ENCODE data around the gene VAMP7. TPM values are rescaled to one million over a fixed set of nuclear protein-coding genes. Genes with fewer than 3 reads are reported as not detected.
"Not testable (repeated sequence)": the region's sequence is repeated elsewhere in the genome, so short reads cannot be mapped to it uniquely, and the experiment has no call there.

VAMP7 gene, protein sequence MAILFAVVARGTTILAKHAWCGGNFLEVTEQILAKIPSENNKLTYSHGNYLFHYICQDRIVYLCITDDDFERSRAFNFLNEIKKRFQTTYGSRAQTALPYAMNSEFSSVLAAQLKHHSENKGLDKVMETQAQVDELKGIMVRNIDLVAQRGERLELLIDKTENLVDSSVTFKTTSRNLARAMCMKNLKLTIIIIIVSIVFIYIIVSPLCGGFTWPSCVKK
- 10 to 100 TPM; 38.3 to 39.4 TPM for total RNA-seq
- 10 to 100 TPM; 38.3 to 53.2 TPM for polyA plus RNA-seq
- long read RNA-seq, donor 1, transcript VAMP7-206 (7 exons, 696 nt): minor isoform, 7 of 113 reads
- long read RNA-seq, donor 1, transcript VAMP7-205 (8 exons, 742 nt): minor isoform, 5 of 113 reads
- long read RNA-seq, donor 1, transcript VAMP7-202 (8 exons, 2,646 nt): major isoform, 83 of 113 reads
- long read RNA-seq, donor 1, partial matches to known transcripts: 5 of 113 reads
- long read RNA-seq, donor 1, other reads (novel, unspliced or antisense): 12 of 113 reads
- long read RNA-seq, donor 2, transcript VAMP7-202 (8 exons, 2,646 nt): major isoform, 25 of 34 reads
- long read RNA-seq, donor 2, partial matches to known transcripts: 1 of 34 reads
- long read RNA-seq, donor 2, other reads (novel, unspliced or antisense): 4 of 34 reads

DNA sequence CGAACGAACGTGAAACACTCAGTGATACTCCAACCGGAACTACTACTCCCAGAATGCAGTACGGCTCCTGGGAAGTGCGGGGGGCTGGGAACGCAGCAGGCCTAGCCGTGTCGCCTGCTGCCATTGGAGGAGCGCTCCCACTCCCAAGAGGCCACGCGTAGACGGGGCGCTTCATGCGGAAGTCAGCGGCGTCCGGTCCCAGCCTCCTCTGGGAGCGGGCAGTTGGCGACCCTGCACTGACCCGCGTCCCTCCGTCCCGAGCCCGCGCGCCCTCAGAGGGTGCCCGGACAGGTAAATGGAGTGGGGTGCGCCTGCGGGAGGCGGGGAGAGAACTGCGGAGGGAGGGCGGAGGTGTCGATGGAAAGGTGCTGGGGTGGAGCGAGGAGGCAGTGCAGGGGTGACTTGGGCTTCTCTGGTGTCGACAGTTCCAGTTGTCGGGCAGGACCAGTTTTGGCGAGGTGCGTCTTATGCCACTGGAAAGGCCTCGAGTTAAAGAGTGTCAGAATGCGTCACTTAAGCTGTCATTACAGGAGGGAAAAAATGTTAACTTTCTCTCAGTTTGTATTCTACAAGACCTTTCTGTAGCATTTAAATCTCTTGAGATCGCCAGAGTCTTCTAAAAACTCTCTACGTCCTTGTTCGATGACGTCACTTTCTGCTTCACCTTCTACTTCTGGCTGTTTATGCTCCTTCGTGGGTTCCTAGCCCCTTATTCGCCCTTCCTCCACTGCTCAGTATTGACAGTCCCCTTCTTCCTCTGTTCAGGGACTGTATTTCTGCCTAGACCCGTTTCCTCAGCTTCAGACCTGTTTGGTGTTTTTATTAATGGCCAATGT, at the start of gene VAMP7:
VAMP7 (plus strand) TSS at position 188 of the 836 bp plus-strand sequence. CDS start 8,122 bp downstream, outside the sequence.
- Histone ChIP-seq H3K9me3 (ENCODE audit: control insufficient read depth, low read length) (no peaks in the 10 kb centered on the region), H3K4me1 (ENCODE audit: control insufficient read depth in 1 of 2, insufficient read depth in 2 of 2, low read length in 2 of 2) (no peaks in the 10 kb centered on the region), H3K36me3 (ENCODE audit: control insufficient read depth in 1 of 2, insufficient read depth in 2 of 2, low read length in 1 of 2) (no peaks in the 10 kb centered on the region), H3K27ac (ENCODE audit: low read depth in 1 of 2, low read length in 2 of 2) (peak within 1 kb of the TSS in 1 of 2 donors; percentile 6), H3K27me3 (ENCODE audit: control insufficient read depth in 1 of 2, insufficient read depth in 2 of 2, low read length in 1 of 2) (no peaks in the 10 kb centered on the region), H3K4me3 (ENCODE audit: low read length in 2 of 2) (peak within 1 kb of the TSS; percentile 27 to 72)
- intact Hi-C loops (cut with DNase I): no loop called here
- ATAC-seq (ENCODE audit: low FRiP score): peak; percentile 97
- 25% methylated on average over 48 of the region's 48 CpGs for WGBS, 2 donors
- DNase-seq: peak; percentile 93

DNA sequence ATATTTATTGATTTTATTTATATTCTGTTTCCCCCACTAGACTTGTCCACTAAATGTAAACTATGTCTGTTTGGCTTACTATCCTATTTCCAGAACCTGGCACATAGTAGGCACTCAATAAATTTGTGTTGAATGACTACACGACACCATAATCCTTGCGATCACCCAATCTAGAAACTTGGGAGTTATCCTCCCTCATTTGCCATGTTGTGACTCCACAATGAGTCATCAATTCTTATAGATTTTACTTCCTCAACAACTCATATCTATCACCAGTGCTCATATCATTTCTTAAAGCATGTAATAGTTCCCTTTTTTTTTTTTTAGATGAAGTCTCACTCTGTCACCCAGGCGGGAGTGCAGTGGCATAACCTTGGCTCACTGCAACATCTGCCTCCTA, 39.9 kb upstream of the VAMP7 start:
- H3K9me3 ChIP-seq (ENCODE audit: control insufficient read depth, low read length): peaks cover 2% of the 10 kb centered on the region
- no peaks in the 10 kb centered on the region for H3K36me3 ChIP-seq (ENCODE audit: control insufficient read depth in 1 of 2, insufficient read depth in 2 of 2, low read length in 1 of 2)
- ATAC-seq (ENCODE audit: low FRiP score): no peak
- intact Hi-C loops (cut with DNase I): no loop called here
- DNase-seq: no peak
- WGBS, 2 donors: 76 to 79% methylated on average over 3 of the region's 3 CpGs
- H3K27me3 ChIP-seq (ENCODE audit: control insufficient read depth in 1 of 2, insufficient read depth in 2 of 2, low read length in 1 of 2): no peaks in the 10 kb centered on the region
- no peak overlapping the region for H3K27ac ChIP-seq (ENCODE audit: low read depth in 1 of 2, low read length in 2 of 2)
- H3K4me1 ChIP-seq (ENCODE audit: control insufficient read depth in 1 of 2, insufficient read depth in 2 of 2, low read length in 2 of 2): no peaks in the 10 kb centered on the region
- H3K4me3 ChIP-seq (ENCODE audit: low read length in 2 of 2): no peak overlapping the region

DNA sequence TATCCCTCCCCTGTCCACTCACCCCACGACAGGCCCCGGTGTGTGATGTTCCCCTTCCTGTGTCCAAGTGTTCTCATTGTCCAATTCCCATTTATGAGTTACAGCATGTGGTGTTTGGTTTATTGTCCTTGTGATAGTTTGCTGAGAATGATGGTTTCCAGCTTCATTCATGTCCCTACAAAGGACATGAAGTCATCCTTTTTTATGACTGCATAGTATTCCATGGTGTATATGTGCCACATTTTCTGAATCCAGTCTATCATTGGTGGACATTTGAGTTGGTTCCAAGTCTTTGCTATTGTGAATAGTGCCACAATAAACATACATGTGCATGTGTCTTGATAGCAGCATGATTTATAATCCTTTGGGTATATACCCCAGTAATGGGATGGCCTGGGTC, 29.4 kb upstream of the VAMP7 start:
- ATAC-seq (ENCODE audit: low FRiP score); H3K9me3 ChIP-seq (ENCODE audit: control insufficient read depth, low read length); DNase-seq; intact Hi-C loops (cut with DNase I); H3K27ac ChIP-seq (ENCODE audit: low read depth in 1 of 2, low read length in 2 of 2); H3K4me1 ChIP-seq (ENCODE audit: control insufficient read depth in 1 of 2, insufficient read depth in 2 of 2, low read length in 2 of 2); H3K36me3 ChIP-seq (ENCODE audit: control insufficient read depth in 1 of 2, insufficient read depth in 2 of 2, low read length in 1 of 2); H3K27me3 ChIP-seq (ENCODE audit: control insufficient read depth in 1 of 2, insufficient read depth in 2 of 2, low read length in 1 of 2); H3K4me3 ChIP-seq (ENCODE audit: low read length in 2 of 2): not testable (repeated sequence)
- WGBS, 2 donors: 88 to 89% methylated on average over 2 of the region's 2 CpGs

DNA sequence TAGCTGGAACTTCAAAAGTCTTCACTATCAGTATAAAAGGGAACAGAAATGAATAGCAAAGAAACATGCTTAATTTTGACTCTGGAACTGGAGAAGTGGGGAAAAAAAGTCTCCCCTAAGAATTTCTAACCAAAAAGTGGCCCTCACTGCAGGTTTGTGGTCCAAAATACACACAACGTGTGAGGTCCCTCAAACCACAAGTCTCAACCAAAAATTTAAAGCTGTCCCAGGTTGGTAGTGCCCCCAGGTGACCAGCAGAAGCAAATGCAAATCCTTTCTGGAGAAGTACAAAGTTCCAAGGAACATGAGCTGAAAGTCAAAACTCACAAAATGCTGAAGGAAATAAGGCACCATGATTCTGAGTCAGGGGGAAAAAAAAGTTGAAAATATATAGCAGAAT, 23.6 kb upstream of the VAMP7 start:
- Histone ChIP-seq H3K4me3 (ENCODE audit: low read length in 2 of 2) (no peak overlapping the region), H3K36me3 (ENCODE audit: control insufficient read depth in 1 of 2, insufficient read depth in 2 of 2, low read length in 1 of 2) (no peaks in the 10 kb centered on the region), H3K4me1 (ENCODE audit: control insufficient read depth in 1 of 2, insufficient read depth in 2 of 2, low read length in 2 of 2) (no peaks in the 10 kb centered on the region), H3K9me3 (ENCODE audit: control insufficient read depth, low read length) (no peaks in the 10 kb centered on the region), H3K27me3 (ENCODE audit: control insufficient read depth in 1 of 2, insufficient read depth in 2 of 2, low read length in 1 of 2) (no peaks in the 10 kb centered on the region), H3K27ac (ENCODE audit: low read depth in 1 of 2, low read length in 2 of 2) (no peak overlapping the region)
- ATAC-seq (ENCODE audit: low FRiP score) (no peak), DNase-seq (no peak)
- 0 to 4% methylated on average over 1 of the region's 1 CpG for WGBS, 2 donors
- intact Hi-C loops (cut with DNase I): no loop called here

DNA sequence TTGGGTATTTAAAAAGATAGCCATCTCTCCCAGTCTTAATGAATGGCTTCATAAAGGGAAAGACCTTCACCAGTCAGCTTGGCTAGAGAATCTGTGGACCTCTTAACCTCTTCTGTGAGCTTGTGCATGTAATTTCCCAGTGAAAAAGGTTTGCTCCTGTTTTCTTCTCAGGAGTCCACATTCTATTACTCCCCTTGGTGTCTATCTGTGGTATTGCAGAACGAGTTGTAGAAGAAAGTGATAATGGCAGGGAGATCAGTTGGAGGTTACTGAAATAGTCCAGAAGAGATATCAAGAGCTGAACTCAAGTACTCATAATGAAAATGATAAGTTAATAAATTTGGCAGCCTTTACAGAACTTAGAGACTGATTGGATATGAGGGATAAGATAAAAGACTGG, 16.5 kb upstream of the VAMP7 start:
- Histone ChIP-seq H3K4me1 (ENCODE audit: control insufficient read depth in 1 of 2, insufficient read depth in 2 of 2, low read length in 2 of 2) (no peaks in the 10 kb centered on the region), H3K9me3 (ENCODE audit: control insufficient read depth, low read length) (peaks cover 2% of the 10 kb centered on the region), H3K4me3 (ENCODE audit: low read length in 2 of 2) (no peak overlapping the region), H3K27me3 (ENCODE audit: control insufficient read depth in 1 of 2, insufficient read depth in 2 of 2, low read length in 1 of 2) (no peaks in the 10 kb centered on the region), H3K27ac (ENCODE audit: low read depth in 1 of 2, low read length in 2 of 2) (no peak overlapping the region), H3K36me3 (ENCODE audit: control insufficient read depth in 1 of 2, insufficient read depth in 2 of 2, low read length in 1 of 2) (no peaks in the 10 kb centered on the region)
- 18 to 25% methylated on average over 1 of the region's 1 CpG for WGBS, 2 donors
- intact Hi-C loops (cut with DNase I): no loop called here
- DNase-seq: no peak
- ATAC-seq (ENCODE audit: low FRiP score): no peak

DNA sequence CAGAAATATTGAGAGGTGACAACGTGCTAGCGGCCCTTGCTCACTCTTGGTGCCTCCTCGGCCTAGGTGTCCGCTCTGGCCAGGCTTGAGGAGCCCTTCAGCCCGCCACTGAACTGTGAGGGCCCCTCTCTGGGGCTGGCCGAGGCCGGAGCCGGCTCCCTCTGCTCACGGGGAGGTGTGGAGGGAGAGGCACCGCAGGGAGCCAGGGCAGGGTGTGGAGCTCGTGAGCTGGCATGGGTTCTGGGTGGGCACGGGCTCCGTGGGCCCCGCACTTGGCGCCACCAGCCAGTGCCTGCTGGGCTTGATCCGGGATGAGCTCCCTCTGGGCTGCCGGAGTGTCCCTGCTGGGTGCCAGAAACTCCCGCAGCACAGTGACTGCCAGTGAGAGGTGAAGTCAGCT, 16.0 kb upstream of the VAMP7 start:
- H3K9me3 ChIP-seq (ENCODE audit: control insufficient read depth, low read length): peaks cover 2% of the 10 kb centered on the region
- H3K27me3 ChIP-seq (ENCODE audit: control insufficient read depth in 1 of 2, insufficient read depth in 2 of 2, low read length in 1 of 2): no peaks in the 10 kb centered on the region
- intact Hi-C loops (cut with DNase I): no loop called here
- no peak overlapping the region for H3K27ac ChIP-seq (ENCODE audit: low read depth in 1 of 2, low read length in 2 of 2)
- ATAC-seq (ENCODE audit: low FRiP score) (no peak), DNase-seq (no peak)
- H3K4me1 ChIP-seq (ENCODE audit: control insufficient read depth in 1 of 2, insufficient read depth in 2 of 2, low read length in 2 of 2): no peaks in the 10 kb centered on the region
- WGBS, 2 donors: 84 to 85% methylated on average over 16 to 18 of the region's 18 CpGs
- no peak overlapping the region for H3K4me3 ChIP-seq (ENCODE audit: low read length in 2 of 2)
- no peaks in the 10 kb centered on the region for H3K36me3 ChIP-seq (ENCODE audit: control insufficient read depth in 1 of 2, insufficient read depth in 2 of 2, low read length in 1 of 2)

DNA sequence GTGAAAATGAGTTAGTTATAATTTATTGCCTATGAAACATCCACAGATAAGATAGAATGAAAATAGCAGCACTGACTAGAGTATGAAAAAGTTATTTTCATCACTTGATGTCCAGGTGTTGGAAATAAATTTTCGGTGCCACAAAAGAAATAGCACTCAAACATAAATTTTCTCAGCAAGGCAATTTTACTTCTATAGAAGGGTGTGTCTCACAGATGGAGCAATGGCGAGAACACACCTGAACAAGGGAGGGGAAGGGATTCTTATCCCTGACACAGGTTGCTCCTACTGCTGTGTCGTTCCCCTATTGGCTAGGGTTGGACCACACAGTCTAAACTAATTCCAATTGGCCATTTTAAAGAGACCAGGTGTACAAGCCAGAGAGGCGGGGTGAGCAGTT, 13.3 kb upstream of the VAMP7 start:
- H3K27ac ChIP-seq (ENCODE audit: low read depth in 1 of 2, low read length in 2 of 2): no peak overlapping the region
- H3K9me3 ChIP-seq (ENCODE audit: control insufficient read depth, low read length): peaks cover 2% of the 10 kb centered on the region
- no peaks in the 10 kb centered on the region for H3K4me1 ChIP-seq (ENCODE audit: control insufficient read depth in 1 of 2, insufficient read depth in 2 of 2, low read length in 2 of 2)
- ATAC-seq (ENCODE audit: low FRiP score) (no peak), DNase-seq (no peak)
- H3K27me3 ChIP-seq (ENCODE audit: control insufficient read depth in 1 of 2, insufficient read depth in 2 of 2, low read length in 1 of 2): no peaks in the 10 kb centered on the region
- H3K4me3 ChIP-seq (ENCODE audit: low read length in 2 of 2): no peak overlapping the region
- 63 to 69% methylated on average over 4 of the region's 4 CpGs for WGBS, 2 donors
- no peaks in the 10 kb centered on the region for H3K36me3 ChIP-seq (ENCODE audit: control insufficient read depth in 1 of 2, insufficient read depth in 2 of 2, low read length in 1 of 2)
- intact Hi-C loops (cut with DNase I): no loop called here

DNA sequence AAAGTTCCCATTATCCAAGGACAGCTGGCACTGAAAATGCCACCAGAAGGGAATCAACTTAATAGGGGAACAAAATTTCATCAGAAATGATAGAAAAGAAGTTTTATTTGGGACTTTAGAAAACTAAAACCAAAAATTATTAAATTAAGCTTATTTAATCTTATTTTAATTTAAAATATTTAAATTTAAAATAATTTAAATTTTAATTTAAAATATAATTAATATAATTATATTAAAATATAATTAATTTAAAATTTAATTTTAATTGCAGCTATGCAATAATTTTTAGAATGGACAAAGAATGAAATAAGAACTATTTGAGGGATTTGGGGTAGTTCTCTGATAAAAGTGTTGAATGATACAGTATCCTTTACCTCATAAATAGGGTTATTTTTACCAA, 10.2 kb upstream of the VAMP7 start:
- no peaks in the 10 kb centered on the region for H3K4me1 ChIP-seq (ENCODE audit: control insufficient read depth in 1 of 2, insufficient read depth in 2 of 2, low read length in 2 of 2)
- DNase-seq (no peak), ATAC-seq (ENCODE audit: low FRiP score) (no peak)
- H3K27ac ChIP-seq (ENCODE audit: low read depth in 1 of 2, low read length in 2 of 2): no peak overlapping the region
- H3K36me3 ChIP-seq (ENCODE audit: control insufficient read depth in 1 of 2, insufficient read depth in 2 of 2, low read length in 1 of 2): no peaks in the 10 kb centered on the region
- H3K4me3 ChIP-seq (ENCODE audit: low read length in 2 of 2): no peak overlapping the region
- intact Hi-C loops (cut with DNase I): no loop called here
- peaks cover 2% of the 10 kb centered on the region for H3K9me3 ChIP-seq (ENCODE audit: control insufficient read depth, low read length)
- no peaks in the 10 kb centered on the region for H3K27me3 ChIP-seq (ENCODE audit: control insufficient read depth in 1 of 2, insufficient read depth in 2 of 2, low read length in 1 of 2)
